Karpas-422 (cell line): ENCODE measurements around the gene NADK. TPM values are rescaled to one million over a fixed set of nuclear protein-coding genes. Genes with fewer than 3 reads are reported as not detected.
"Not testable (repeated sequence)": the region's sequence is repeated elsewhere in the genome, so short reads cannot be mapped to it uniquely, and the experiment has no call there.

Experiments used
- DNase-seq: peaks from one replicate; pipeline ENCODE4 v3.0.0-alpha.2; 2015
- H2AFZ ChIP-seq: fragments of 200-600 bp; sonication (generic); 2 replicates; pipeline ENCODE4 v1.6.1; 2014; ENCODE audit warnings: antibody characterized with exemption, low read length, mixed read lengths
- H3K27ac ChIP-seq: fragments of 200-600 bp; sonication (generic); 2 replicates; pipeline ENCODE4 v1.5.1; 2014; ENCODE audit warnings: mild to moderate bottlenecking, low read length, moderate library complexity
- H3K27me3 ChIP-seq: fragments of 200-600 bp; sonication (generic); 2 replicates; pipeline ENCODE4 v1.6.1; 2014; ENCODE audit warnings: low read length, mixed read lengths
- H3K36me3 ChIP-seq: fragments of 200-600 bp; sonication (generic); 2 replicates; pipeline ENCODE4 v1.6.1; 2014; ENCODE audit warnings: low read length, mixed read lengths; ENCODE audit not compliant: insufficient read depth
- H3K4me1 ChIP-seq: fragments of 200-600 bp; sonication (generic); 2 replicates; pipeline ENCODE4 v1.6.1; 2014; ENCODE audit warnings: mild to moderate bottlenecking, low read length, mixed read lengths
- H3K4me2 ChIP-seq: fragments of 200-600 bp; sonication (generic); 2 replicates; pipeline ENCODE4 v1.6.1; 2014; ENCODE audit warnings: low read length, low read depth, mild to moderate bottlenecking; ENCODE audit not compliant: poor library complexity, severe bottlenecking
- H3K4me3 ChIP-seq: fragments of 200-600 bp; sonication (generic); 2 replicates; pipeline ENCODE4 v1.5.1; 2014; ENCODE audit warnings: mild to moderate bottlenecking, antibody characterized with exemption, low read length, mixed read lengths
- H3K79me2 ChIP-seq: fragments of 200-600 bp; sonication (generic); 2 replicates; pipeline ENCODE4 v1.6.1; 2014; ENCODE audit warnings: mild to moderate bottlenecking, low read length, mixed read lengths
- H3K9ac ChIP-seq: fragments of 200-600 bp; sonication (generic); 2 replicates; pipeline ENCODE4 v1.6.0; 2014; ENCODE audit warnings: low read length
- H3K9me2 ChIP-seq: fragments of 200-600 bp; sonication (generic), shearing (Covaris generic); replicated peaks from 2 replicates; pipeline ENCODE4 v1.6.0; 2014; ENCODE audit warnings: mild to moderate bottlenecking, low read length, moderate library complexity; ENCODE audit not compliant: insufficient read depth
- H3K9me3 ChIP-seq: fragments of 300-700, 200-600 bp; sonication (generic); 2 replicates; pipeline ENCODE4 v1.6.1; 2014; ENCODE audit warnings: low read length, mixed read lengths
- H4K20me1 ChIP-seq: fragments of 200-600 bp; sonication (generic); 2 replicates; pipeline ENCODE4 v1.6.1; 2014; ENCODE audit warnings: mild to moderate bottlenecking, antibody characterized with exemption, low read length, low read depth; ENCODE audit not compliant: insufficient read depth
- total RNA-seq: library from RNA; depleted of rRNA; stranded (reverse); fragments of >200 nt; shearing (Covaris generic); gene quantifications from 2 replicates; pipeline ENCODE4 v1.2.3, GENCODE V29; 2014; ENCODE audit warnings: low replicate concordance

NADK gene
- total RNA-seq, 1 experiment from 2014 or later = 44.3 TPM

GRCh38 chr1:1726088-1726487 lies 52.2 kb downstream of the NADK start:
- H3K4me3 ChIP-seq, H2AFZ ChIP-seq, H3K4me2 ChIP-seq, H3K36me3 ChIP-seq, H3K9me3 ChIP-seq, H3K27me3 ChIP-seq, H3K9ac ChIP-seq, H3K79me2 ChIP-seq, H3K9me2 ChIP-seq, H3K4me1 ChIP-seq, H4K20me1 ChIP-seq, H3K27ac ChIP-seq: not testable (repeated sequence)
- DNase-seq = peak; percentile 23

DNA sequence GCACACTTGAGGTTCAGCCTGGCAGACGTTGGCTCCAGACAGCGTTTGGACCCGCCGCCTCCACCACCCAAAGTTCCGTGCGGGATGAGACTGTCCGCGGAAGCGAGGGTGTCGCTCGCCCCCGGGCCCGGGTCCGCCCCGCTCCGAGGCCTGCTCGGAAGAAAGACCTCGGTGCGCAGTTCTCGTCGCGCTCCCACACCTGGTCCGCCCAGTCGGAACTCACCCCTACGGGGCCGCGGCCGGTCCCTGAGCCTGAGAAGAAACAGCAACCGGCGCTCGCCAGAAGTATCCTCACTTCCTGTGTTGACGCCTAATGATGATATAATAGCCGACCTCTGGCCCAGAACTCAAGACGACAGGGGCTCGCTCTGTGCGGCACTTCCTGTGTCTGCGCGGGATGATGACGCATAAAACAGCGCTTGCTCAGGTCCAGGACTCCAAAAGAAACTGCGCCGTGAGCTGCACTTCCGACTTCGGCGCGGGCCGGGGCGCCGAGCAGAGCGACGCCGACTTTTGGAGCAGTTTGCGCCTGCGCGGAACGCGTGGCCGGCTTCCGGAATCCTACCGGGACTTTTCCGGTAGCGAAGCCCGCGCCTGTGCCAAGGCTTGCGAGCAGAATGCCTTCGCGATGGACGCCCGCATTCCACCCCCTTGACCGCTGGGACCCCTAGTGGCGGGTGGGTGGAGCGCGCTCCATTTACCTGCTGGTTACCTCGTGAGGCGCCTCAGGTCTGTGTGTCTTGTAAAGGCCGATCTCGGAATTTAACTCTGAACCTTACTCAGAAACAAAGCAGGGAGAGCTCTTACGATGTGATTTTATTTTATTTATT lies 54.0 kb downstream of the NADK start, which contains the start of gene CDK11A:
Gene CDK11A (minus strand): TSS at position 323 of the 830 bp plus-strand sequence. CDS start 1,539 bp downstream, outside the sequence.
- Histone ChIP-seq H3K4me2 (peak within 1 kb of the TSS; percentile 48), H3K27ac (peak within 1 kb of the TSS; percentile 26; the same call in 1 of the 2 replicates), H3K4me3 (peak within 1 kb of the TSS; percentile 77), H3K9ac (peak within 1 kb of the TSS; percentile 82)
- H3K36me3 ChIP-seq, H3K9me3 ChIP-seq, H4K20me1 ChIP-seq, H2AFZ ChIP-seq, H3K79me2 ChIP-seq, H3K27me3 ChIP-seq, H3K9me2 ChIP-seq, H3K4me1 ChIP-seq: not testable (repeated sequence)
- peak; percentile 99 for DNase-seq

DNA sequence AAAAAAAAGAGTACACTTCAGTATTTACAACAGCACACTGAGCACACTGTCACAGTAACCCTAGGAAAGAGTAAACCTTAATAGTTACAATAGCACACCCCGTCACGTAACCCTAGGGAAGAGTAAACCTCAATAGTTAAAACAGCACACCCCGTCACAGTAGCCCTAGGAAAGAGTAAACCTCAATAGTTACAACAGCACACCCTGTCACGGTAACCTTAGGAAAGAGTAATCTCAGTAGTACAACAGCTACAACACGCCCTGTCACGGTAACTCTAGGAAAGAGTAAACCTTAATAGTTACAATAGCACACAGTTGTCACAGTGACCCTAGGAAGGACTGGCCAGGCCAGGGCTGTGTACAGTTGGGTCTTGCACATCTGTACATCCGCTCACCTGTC lies 57.1 kb downstream of the NADK start:
- Histone ChIP-seq H3K9ac (no peak overlapping the region), H4K20me1 (no peaks in the 10 kb centered on the region), H3K36me3 (peaks cover 7% of the 10 kb centered on the region; the same call in 1 of the 2 replicates), H3K9me2 (no peaks in the 10 kb centered on the region), H3K27ac (no peak overlapping the region), H3K4me1 (no peaks in the 10 kb centered on the region), H3K27me3 (no peaks in the 10 kb centered on the region), H2AFZ (no peak overlapping the region), H3K4me2 (no peak overlapping the region), H3K4me3 (no peak overlapping the region), H3K9me3 (no peaks in the 10 kb centered on the region), H3K79me2 (peaks cover 10% of the 10 kb centered on the region; the same call in 1 of the 2 replicates)
- DNase-seq = peak; percentile 14

GRCh38 chr1:1715109-1715883 lies 63.0 kb downstream of the NADK start:
- H4K20me1 ChIP-seq, H3K4me3 ChIP-seq, H3K9ac ChIP-seq, H3K27me3 ChIP-seq, H3K4me2 ChIP-seq, H3K9me2 ChIP-seq, H2AFZ ChIP-seq, H3K4me1 ChIP-seq, H3K36me3 ChIP-seq, H3K79me2 ChIP-seq, H3K9me3 ChIP-seq, H3K27ac ChIP-seq: not testable (repeated sequence)
- peak; percentile 31 for DNase-seq

- H3K36me3 ChIP-seq, H3K27me3 ChIP-seq, H3K9me3 ChIP-seq, H3K9me2 ChIP-seq, H3K4me3 ChIP-seq, H3K79me2 ChIP-seq, H4K20me1 ChIP-seq, H3K4me2 ChIP-seq, H3K27ac ChIP-seq, H2AFZ ChIP-seq, H3K4me1 ChIP-seq, H3K9ac ChIP-seq, DNase-seq: not testable (repeated sequence)
These were observed 70.4 kb downstream of the NADK start for GRCh38 chr1:1707897-1708296.

DNA sequence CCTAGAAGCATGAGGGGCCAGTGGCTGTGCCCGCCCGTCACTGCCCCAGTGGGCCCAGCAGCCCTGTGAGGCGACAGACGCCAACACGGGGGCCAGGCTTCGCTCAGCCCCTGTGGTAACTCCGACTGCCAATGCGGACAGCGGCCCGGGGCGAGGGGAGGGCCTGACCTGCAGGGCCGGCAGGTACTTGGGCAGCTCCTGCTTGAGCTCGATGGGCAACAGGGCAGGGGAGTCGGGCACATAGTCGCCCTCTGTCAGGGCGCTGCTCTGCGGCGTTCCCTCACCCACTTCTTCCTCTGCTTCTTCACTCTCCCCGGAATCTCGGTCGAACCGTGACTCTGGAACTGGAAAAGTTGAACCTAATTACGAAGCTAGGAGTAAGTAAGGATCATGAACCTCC lies 71.0 kb downstream of the NADK start:
- DNase-seq = not testable (repeated sequence)

GRCh38 chr1:1705623-1706022 lies 72.6 kb downstream of the NADK start:
- H2AFZ ChIP-seq, H3K4me3 ChIP-seq, H3K9ac ChIP-seq, H3K27me3 ChIP-seq, H3K4me2 ChIP-seq, H4K20me1 ChIP-seq, H3K4me1 ChIP-seq, H3K36me3 ChIP-seq, H3K9me2 ChIP-seq, H3K27ac ChIP-seq, H3K9me3 ChIP-seq, H3K79me2 ChIP-seq, DNase-seq: not testable (repeated sequence)

More for the DNA sequence above, 71.0 kb downstream of the NADK start:
- not testable (repeated sequence) for H4K20me1 ChIP-seq, H3K36me3 ChIP-seq, H3K9me3 ChIP-seq, H2AFZ ChIP-seq, H3K9me2 ChIP-seq, H3K9ac ChIP-seq, H3K27me3 ChIP-seq, H3K4me1 ChIP-seq, H3K27ac ChIP-seq, H3K4me3 ChIP-seq, H3K79me2 ChIP-seq, H3K4me2 ChIP-seq

DNA sequence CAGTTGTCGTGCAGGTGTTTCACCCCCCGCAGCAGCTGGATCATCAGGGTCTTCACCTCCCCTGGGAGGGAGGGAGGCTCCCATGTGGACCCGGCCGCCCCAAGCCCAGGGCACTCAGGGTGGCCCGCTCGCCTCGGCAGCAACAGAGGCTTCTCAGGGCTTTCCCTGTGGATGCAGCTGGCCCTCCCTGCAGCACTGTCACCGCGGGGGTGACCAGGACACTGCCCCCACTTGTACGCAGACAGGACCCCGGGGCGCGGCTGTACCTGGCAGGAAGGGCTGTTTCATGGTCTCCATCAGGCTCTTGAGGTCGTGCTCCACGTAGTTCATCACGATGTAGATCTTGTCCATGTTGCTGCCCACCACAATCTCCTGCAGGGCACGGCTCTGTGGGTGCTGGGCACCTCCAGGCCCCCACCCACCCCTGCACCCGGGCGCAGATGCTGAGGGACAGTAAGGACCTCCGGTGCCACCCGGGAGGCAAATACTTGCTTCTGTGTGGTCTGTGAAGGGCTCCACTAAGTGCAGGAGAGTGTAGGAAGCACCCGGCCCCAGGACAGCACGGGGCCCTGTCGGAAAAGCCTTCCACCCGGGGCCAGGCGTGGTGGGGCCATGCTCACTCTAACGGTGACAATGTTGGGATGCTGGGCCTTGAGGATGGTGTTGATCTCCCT lies 73.8 kb downstream of the NADK start:
- H2AFZ ChIP-seq, H3K4me1 ChIP-seq, H4K20me1 ChIP-seq, H3K36me3 ChIP-seq, H3K9ac ChIP-seq, H3K4me3 ChIP-seq, H3K4me2 ChIP-seq, H3K9me2 ChIP-seq, H3K27ac ChIP-seq, H3K27me3 ChIP-seq, H3K79me2 ChIP-seq, H3K9me3 ChIP-seq: not testable (repeated sequence)
- peak; percentile 19 for DNase-seq
